H54 (cell line): ENCODE data around the gene OR4F6.

Experiments
- DNase-seq: peaks from one replicate; pipeline ENCODE4 v3.0.0; 2011; ENCODE audit warnings: low spot score, mixed read lengths; ENCODE audit not compliant: insufficient read length
- FAIRE-seq: peaks from 3 replicates; lab custom pipeline; 2011; peaks lifted over from hg19 to GRCh38; lab: Jason Lieb, UNC
- POLR2A ChIP-seq: IDR thresholded peaks from 2 replicates; pipeline ENCODE4 v1.6.1; 2011; ENCODE audit warnings: low read depth, mild to moderate bottlenecking, low read length

OR4F6 gene

GRCh38 chr15:101827257-101827656 is 23.9 kb downstream of the OR4F6 start:
- FAIRE-seq = no peak
- DNase-seq = no peak
- TF ChIP-seq POLR2A = no peak

- DNase-seq (no peak), FAIRE-seq (no peak)
- no peak for TF ChIP-seq POLR2A
Observed at GRCh38 chr15:101828774-101829173, 25.5 kb downstream of the OR4F6 start.

GRCh38 chr15:101841656-101842055 is 38.3 kb downstream of the OR4F6 start:
- no peak for DNase-seq
- no peak for TF ChIP-seq POLR2A
- FAIRE-seq = no peak

- FAIRE-seq (no peak), DNase-seq (no peak)
- no peak for TF ChIP-seq POLR2A
Observed at GRCh38 chr15:101844916-101845315, 41.6 kb downstream of the OR4F6 start.

- DNase-seq = no peak
Observed at GRCh38 chr15:101852356-101852755, 49.0 kb downstream of the OR4F6 start.

More at GRCh38 chr15:101852356-101852755, 49.0 kb downstream of the OR4F6 start:
- no peak for TF ChIP-seq POLR2A
- FAIRE-seq = no peak
